Measurements from ENCODE around the gene CCDC126. TPM values are rescaled to one million over a fixed set of nuclear protein-coding genes. Genes with fewer than 3 reads are reported as not detected.

Gene CCDC126
- total RNA-seq, 1 donor from 2014 or later: 10.8 TPM

- DNase-seq (no peak), ATAC-seq (ENCODE audit: poor library complexity) (peak; percentile 70)
- intact Hi-C loops (cut with DNase I): no loop called here
These were observed 88.5 kb downstream of the CCDC126 start for GRCh38 chr7:23685731-23686130.

GRCh38 chr7:23687011-23687410, 89.8 kb downstream of the CCDC126 start:
- peak; percentile 55 for DNase-seq
- intact Hi-C loops (cut with DNase I): no loop called here
- ATAC-seq (ENCODE audit: poor library complexity): peak; percentile 73

GRCh38 chr7:23689165-23689564, 92.0 kb downstream of the CCDC126 start:
- intact Hi-C loops (cut with DNase I): no loop called here
- ATAC-seq (ENCODE audit: poor library complexity) (no peak), DNase-seq (no peak)

GRCh38 chr7:23691320-23691719, 94.1 kb downstream of the CCDC126 start:
- DNase-seq (no peak), ATAC-seq (ENCODE audit: poor library complexity) (no peak)
- intact Hi-C loops (cut with DNase I): no loop called here

- intact Hi-C loops (cut with DNase I): no loop called here
- ATAC-seq (ENCODE audit: poor library complexity): no peak
These were observed 96.0 kb downstream of the CCDC126 start for GRCh38 chr7:23693224-23693623.

More at GRCh38 chr7:23693224-23693623, 96.0 kb downstream of the CCDC126 start:
- DNase-seq: no peak

Other genes with a start within 250 kb of the CCDC126 start
- not detected for gene IGF2BP3, start 126.9 kb upstream of the CCDC126 start, total RNA-seq
- 25.0 TPM for gene TRA2A, start 65.4 kb upstream of the CCDC126 start, total RNA-seq
- gene FAM221A, start 82.8 kb downstream of the CCDC126 start, total RNA-seq: 2.3 TPM
- gene STK31, start 112.8 kb downstream of the CCDC126 start, total RNA-seq: not detected